Endodermal cell (in vitro differentiated cells): Measurements from ENCODE around the gene PPP1R37. TPM values are rescaled to one million over a fixed set of nuclear protein-coding genes. Genes with fewer than 3 reads are reported as not detected.

Source experiments
- DNase-seq: peaks from one replicate; pipeline ENCODE4 v3.0.0-alpha.2; 2017
- H3K27ac ChIP-seq: 2 replicates; pipeline ENCODE4 v1.5.1; 2013; ENCODE audit warnings: mild to moderate bottlenecking, low read depth, low read length, moderate library complexity
- H3K27me3 ChIP-seq: 2 replicates; pipeline ENCODE4 v1.6.1; 2013; ENCODE audit warnings: mild to moderate bottlenecking, low read length, moderate library complexity; ENCODE audit not compliant: insufficient read depth, control insufficient read depth, poor library complexity, severe bottlenecking
- H3K36me3 ChIP-seq: 2 replicates; pipeline ENCODE4 v1.7.0; 2013; ENCODE audit warnings: mild to moderate bottlenecking, low read length, moderate library complexity; ENCODE audit not compliant: control insufficient read depth, insufficient read depth
- H3K4me1 ChIP-seq: one replicate; pipeline ENCODE4 v1.7.0; 2013; ENCODE audit warnings: low read length; ENCODE audit not compliant: control insufficient read depth, insufficient read depth
- H3K4me3 ChIP-seq: 2 replicates; pipeline ENCODE4 v1.5.1; 2013; ENCODE audit warnings: mild to moderate bottlenecking, low read length, moderate library complexity
- H3K9ac ChIP-seq: 2 replicates; pipeline ENCODE4 v1.6.1; 2013; ENCODE audit warnings: mild to moderate bottlenecking, low read length, moderate library complexity; ENCODE audit not compliant: poor library complexity, severe bottlenecking; ENCODE audit errors: extremely low read depth
- H3K9me3 ChIP-seq: 2 replicates; pipeline ENCODE4 v1.6.1; 2013; ENCODE audit warnings: mild to moderate bottlenecking, low read length, moderate library complexity; ENCODE audit not compliant: control insufficient read depth
- H3K27ac Mint-ChIP-seq: 2 replicates; pipeline ENCODE4 v1.8.0; 2020; ENCODE audit warnings: mixed read lengths
- H3K27me3 Mint-ChIP-seq: 2 replicates; pipeline ENCODE4 v1.8.0; 2021; ENCODE audit warnings: mild to moderate bottlenecking, mixed read lengths; ENCODE audit not compliant: insufficient read depth
- H3K36me3 Mint-ChIP-seq: 2 replicates; pipeline ENCODE4 v1.8.0; 2020; ENCODE audit warnings: low read depth, mixed read lengths
- H3K4me1 Mint-ChIP-seq: 2 replicates; pipeline ENCODE4 v1.8.0; 2020; ENCODE audit warnings: mixed read lengths
- H3K4me3 Mint-ChIP-seq: 2 replicates; pipeline ENCODE4 v1.8.0; 2020; ENCODE audit warnings: mild to moderate bottlenecking, moderate library complexity, mixed read lengths
- H3K9me3 Mint-ChIP-seq: 2 replicates; pipeline ENCODE4 v1.8.0; 2020; ENCODE audit warnings: mild to moderate bottlenecking, mixed read lengths
- CTCF ChIP-seq: fragments of 200-600 bp; sonication (generic); conservative IDR thresholded peaks from 2 replicates; pipeline ENCODE4 v1.5.0; 2021; ENCODE audit warnings: antibody characterized with exemption, mild to moderate bottlenecking
- WGBS, 2 experiments: methylation state at CpG; one replicate each; pipeline versions ENCODE4 v1.1.5 to v1.1.7; 2013; ENCODE audit warnings: missing lambda C conversion rate in 2 of 2, mixed read lengths in 1 of 2; ENCODE audit not compliant: insufficient coverage in 1 of 2, insufficient read length in 1 of 2; 5-methylcytosine and 5-hydroxymethylcytosine counted together
- total RNA-seq, 2 donors: library from RNA; stranded (reverse); fragmentation: NEBNext Ultra II Directional in 1 of 2; extraction: Animal tissue kit (Norgen Biotek cat#: 25700) in 1 of 2; gene quantifications; 2 replicates in 1 of 2; 3 replicates in 1 of 2; pipeline ENCODE4 v1.2.1, GENCODE V29; 2021

Gene PPP1R37
- total RNA-seq, 2 donors from 2014 or later, result 23.6 to 32.5 TPM

- Histone ChIP-seq H3K36me3 (peaks cover 58% of the 10 kb centered on the region), H3K9me3 (no peaks in the 10 kb centered on the region), H3K27ac (no peak overlapping the region), H3K27me3 (no peaks in the 10 kb centered on the region), H3K4me3 (no peak overlapping the region), H3K9ac (no peak overlapping the region), H3K4me1 (no peaks in the 10 kb centered on the region)
- Mint-ChIP-seq H3K4me3 (no peak overlapping the region), H3K9me3 (no peaks in the 10 kb centered on the region), H3K4me1 (peaks cover 6% of the 10 kb centered on the region), H3K27ac (no peak overlapping the region), H3K36me3 (peaks cover 64% of the 10 kb centered on the region), H3K27me3 (no peaks in the 10 kb centered on the region)
- no peak for TF ChIP-seq CTCF
- 95 to 96% methylated on average over 59 to 83 of the region's 85 CpGs for WGBS, 2 experiments
- DNase-seq, result no peak
These were observed 28.9 kb upstream of the PPP1R37 start for GRCh38 chr19:45063851-45064801.

- no peaks in the 10 kb centered on the region for H3K27me3 Mint-ChIP-seq
- H3K9me3 Mint-ChIP-seq, result no peaks in the 10 kb centered on the region
- H3K27me3 ChIP-seq, result no peaks in the 10 kb centered on the region
- no peak overlapping the region for H3K4me3 Mint-ChIP-seq
- peak; percentile 59 for DNase-seq
- no peak for TF ChIP-seq CTCF
- peaks cover 4% of the 10 kb centered on the region for H3K4me1 Mint-ChIP-seq
- H3K9me3 ChIP-seq, result no peaks in the 10 kb centered on the region
- H3K36me3 Mint-ChIP-seq, result peaks cover 60% of the 10 kb centered on the region
- H3K4me1 ChIP-seq, result no peaks in the 10 kb centered on the region
- peaks cover 46% of the 10 kb centered on the region for H3K36me3 ChIP-seq
- WGBS, 2 experiments, result 94 to 95% methylated on average over 23 to 38 of the region's 38 CpGs
- H3K9ac ChIP-seq, result no peak overlapping the region
- H3K27ac Mint-ChIP-seq, result peak overlapping the region; percentile 68
- no peak overlapping the region for H3K27ac ChIP-seq
- H3K4me3 ChIP-seq, result no peak overlapping the region
These were observed 25.9 kb upstream of the PPP1R37 start for GRCh38 chr19:45066921-45067661.

- H3K36me3 ChIP-seq, result peaks cover 44% of the 10 kb centered on the region
- no peak for DNase-seq
- H3K27me3 ChIP-seq, result no peaks in the 10 kb centered on the region
These were observed 24.9 kb upstream of the PPP1R37 start for GRCh38 chr19:45068041-45068440.

More at GRCh38 chr19:45068041-45068440, 24.9 kb upstream of the PPP1R37 start:
- H3K36me3 Mint-ChIP-seq, result peaks cover 59% of the 10 kb centered on the region
- Histone ChIP-seq H3K4me3 (no peak overlapping the region), H3K4me1 (no peaks in the 10 kb centered on the region), H3K9me3 (no peaks in the 10 kb centered on the region), H3K9ac (no peak overlapping the region), H3K27ac (no peak overlapping the region)
- no peak for TF ChIP-seq CTCF
- H3K9me3 Mint-ChIP-seq, result no peaks in the 10 kb centered on the region
- H3K27me3 Mint-ChIP-seq, result no peaks in the 10 kb centered on the region
- H3K4me3 Mint-ChIP-seq, result no peak overlapping the region
- WGBS, 2 experiments, result 80 to 95% methylated on average over 2 to 7 of the region's 10 CpGs
- no peak overlapping the region for H3K27ac Mint-ChIP-seq
- H3K4me1 Mint-ChIP-seq, result peaks cover 4% of the 10 kb centered on the region
